ENCODE measurements around the gene RSAD1. TPM values are rescaled to one million over a fixed set of nuclear protein-coding genes. Genes with fewer than 3 reads are reported as not detected.

The RSAD1 gene
- total RNA-seq, 4 donors from 2014 or later, result 21.5 to 40.5 (median 26.5) TPM

GRCh38 chr17:50495217-50495823 lies 16.7 kb downstream of the RSAD1 start:
- no peak for DNase-seq (ENCODE audit: low spot score in 2 of 2)
- no peak overlapping the region for H3K4me3 ChIP-seq (ENCODE audit: low read depth, poor library complexity, severe bottlenecking)
- TF ChIP-seq POLR2A (IDR thresholded peaks at IDR 0.05), result no peak
- TF ChIP-seq, protein P1, sequence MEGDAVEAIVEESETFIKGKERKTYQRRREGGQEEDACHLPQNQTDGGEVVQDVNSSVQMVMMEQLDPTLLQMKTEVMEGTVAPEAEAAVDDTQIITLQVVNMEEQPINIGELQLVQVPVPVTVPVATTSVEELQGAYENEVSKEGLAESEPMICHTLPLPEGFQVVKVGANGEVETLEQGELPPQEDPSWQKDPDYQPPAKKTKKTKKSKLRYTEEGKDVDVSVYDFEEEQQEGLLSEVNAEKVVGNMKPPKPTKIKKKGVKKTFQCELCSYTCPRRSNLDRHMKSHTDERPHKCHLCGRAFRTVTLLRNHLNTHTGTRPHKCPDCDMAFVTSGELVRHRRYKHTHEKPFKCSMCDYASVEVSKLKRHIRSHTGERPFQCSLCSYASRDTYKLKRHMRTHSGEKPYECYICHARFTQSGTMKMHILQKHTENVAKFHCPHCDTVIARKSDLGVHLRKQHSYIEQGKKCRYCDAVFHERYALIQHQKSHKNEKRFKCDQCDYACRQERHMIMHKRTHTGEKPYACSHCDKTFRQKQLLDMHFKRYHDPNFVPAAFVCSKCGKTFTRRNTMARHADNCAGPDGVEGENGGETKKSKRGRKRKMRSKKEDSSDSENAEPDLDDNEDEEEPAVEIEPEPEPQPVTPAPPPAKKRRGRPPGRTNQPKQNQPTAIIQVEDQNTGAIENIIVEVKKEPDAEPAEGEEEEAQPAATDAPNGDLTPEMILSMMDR (IDR thresholded peaks at IDR 0.05), result no peak
- 81 to 93% methylated on average over 8 of the region's 8 CpGs for WGBS, 2 donors
- intact Hi-C loops (cut with DNase I; ENCODE audit: low total_unique reads), result no loop called here

- 92% methylated on average over 8 of the region's 8 CpGs for WGBS, 2 donors
- TF ChIP-seq, protein P1 (IDR thresholded peaks at IDR 0.05), result no peak
- TF ChIP-seq POLR2A (IDR thresholded peaks at IDR 0.05), result no peak
- H3K4me3 ChIP-seq (ENCODE audit: low read depth, poor library complexity, severe bottlenecking), result no peak overlapping the region
- intact Hi-C loops (cut with DNase I; ENCODE audit: low total_unique reads), result no loop called here
- DNase-seq (ENCODE audit: low spot score in 2 of 2), result no peak
Observed at GRCh38 chr17:50495918-50496317, 17.3 kb downstream of the RSAD1 start.

GRCh38 chr17:50498021-50498874 lies 19.6 kb downstream of the RSAD1 start:
- no peak overlapping the region for H3K4me3 ChIP-seq (ENCODE audit: low read depth, poor library complexity, severe bottlenecking)
- TF ChIP-seq POLR2A (IDR thresholded peaks at IDR 0.05), result no peak
- TF ChIP-seq, protein P1 (IDR thresholded peaks at IDR 0.05), result no peak
- DNase-seq (ENCODE audit: low spot score in 2 of 2), result no peak
- WGBS, 2 donors, result 57 to 72% methylated on average over 6 to 7 of the region's 7 CpGs
- intact Hi-C loops (cut with DNase I; ENCODE audit: low total_unique reads), result no loop called here

DNA sequence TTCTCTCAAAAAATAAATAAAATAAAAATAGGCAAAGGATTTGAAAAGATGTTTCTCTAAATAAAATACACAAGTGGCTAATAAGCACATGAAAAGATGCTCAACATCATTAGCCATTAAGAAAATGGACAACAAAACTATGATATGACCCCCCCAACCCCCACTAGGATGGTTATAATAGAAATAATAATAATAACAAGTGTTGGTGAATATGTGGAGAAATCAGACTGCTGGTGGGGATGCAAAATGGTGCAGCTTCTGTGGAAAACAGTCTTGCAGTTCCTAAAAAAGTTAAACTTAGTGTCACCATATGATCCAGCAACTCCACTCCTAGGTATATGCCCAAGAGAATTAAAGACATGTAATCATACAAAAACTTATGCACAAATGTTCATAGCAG lies 20.6 kb downstream of the RSAD1 start:
- no peak overlapping the region for H3K4me3 ChIP-seq (ENCODE audit: low read depth, poor library complexity, severe bottlenecking)
- TF ChIP-seq, protein P1 (IDR thresholded peaks at IDR 0.05), result no peak
- no peak for TF ChIP-seq POLR2A (IDR thresholded peaks at IDR 0.05)
- intact Hi-C loops (cut with DNase I; ENCODE audit: low total_unique reads), result no loop called here
- no peak for DNase-seq (ENCODE audit: low spot score in 2 of 2)

GRCh38 chr17:50499721-50500120 lies 21.1 kb downstream of the RSAD1 start:
- no peak overlapping the region for H3K4me3 ChIP-seq (ENCODE audit: low read depth, poor library complexity, severe bottlenecking)
- no peak for DNase-seq (ENCODE audit: low spot score in 2 of 2)
- 97 to 99% methylated on average over 2 of the region's 2 CpGs for WGBS, 2 donors

More at GRCh38 chr17:50499721-50500120, 21.1 kb downstream of the RSAD1 start:
- TF ChIP-seq, protein P1 (IDR thresholded peaks at IDR 0.05), result no peak
- no peak for TF ChIP-seq POLR2A (IDR thresholded peaks at IDR 0.05)
- intact Hi-C loops (cut with DNase I; ENCODE audit: low total_unique reads), result no loop called here
